GM23248 (cell line): ENCODE data around the gene MACF1.

ENCODE experiments used
- EZH2 ChIP-seq: fragments of 200-600 bp; sonication (generic); IDR thresholded peaks from 2 replicates; pipeline ENCODE4 v1.6.1; 2018; ENCODE audit warnings: antibody characterized with exemption, mild to moderate bottlenecking; ENCODE audit not compliant: insufficient read depth, poor library complexity, severe bottlenecking
- EZH2phosphoT487 ChIP-seq: fragments of 200-600 bp; sonication (generic); IDR thresholded peaks from 2 replicates; pipeline ENCODE4 v1.6.1; 2018; ENCODE audit warnings: antibody characterized with exemption, moderate library complexity, mild to moderate bottlenecking, low read depth; ENCODE audit not compliant: insufficient read depth

GRCh38 chr1:39157304-39157703 is 47.2 kb upstream of the MACF1 start:
- TF ChIP-seq EZH2 (no peak), EZH2phosphoT487 (no peak)
